ENCODE results near the gene POLR3GL. TPM values are rescaled to one million over a fixed set of nuclear protein-coding genes. Genes with fewer than 3 reads are reported as not detected.
A peak's percentile ranks its signal among the peaks of the same experiment; 100 is the strongest.

Gene POLR3GL
- total RNA-seq, 6 donors from 2014 or later, result 18.7 to 25.7 (median 22.5) TPM

- H3K4me3 ChIP-seq, result peak overlapping the region; percentile 26 to 83 (median 70)
- TF ChIP-seq POLR2AphosphoS5 (IDR thresholded peaks at IDR 0.05) (peak; percentile 76 to 90), EP300 (IDR thresholded peaks at IDR 0.05) (peak in 2 of 4 donors; percentile 96 to 97), CTCF (IDR thresholded peaks at IDR 0.05) (no peak), POLR2A (IDR thresholded peaks at IDR 0.05) (no peak)
- peaks cover 36 to 49% (median 42%) of the 10 kb centered on the region in 4 donors for H3K4me1 ChIP-seq
- H3K27me3 ChIP-seq, result no peaks in the 10 kb centered on the region
- H3K27ac ChIP-seq, result peak overlapping the region; percentile 93 to 96 (median 96)
- DNase-seq (peak; percentile 44 to 67), ATAC-seq (ENCODE audit: low FRiP score in 2 of 2) (peak; percentile 32 to 67)
- H3K36me3 ChIP-seq, result peaks cover 26 to 38% (median 32%) of the 10 kb centered on the region in 4 donors
- no peaks in the 10 kb centered on the region for H3K9me3 ChIP-seq
- WGBS, 2 donors, result 4 to 5% methylated on average over 12 of the region's 12 CpGs
Measured at GRCh38 chr1:145997016-145997717, 32.7 kb downstream of the POLR3GL start.

GRCh38 chr1:145997718-145998023 lies 33.2 kb downstream of the POLR3GL start:
- ATAC-seq (ENCODE audit: low FRiP score in 2 of 2), result no peak
- peak in 1 of 2 donors; percentile 22 for DNase-seq
- no peaks in the 10 kb centered on the region for H3K27me3 ChIP-seq
- no peaks in the 10 kb centered on the region for H3K9me3 ChIP-seq
- H3K27ac ChIP-seq, result peak overlapping the region; percentile 93 to 96 (median 96)
- peak in 1 of 6 experiments; percentile 9 for TF ChIP-seq CTCF (IDR thresholded peaks at IDR 0.05)
- no peak for TF ChIP-seq POLR2A (IDR thresholded peaks at IDR 0.05)
- H3K36me3 ChIP-seq, result peaks cover 23 to 33% (median 29%) of the 10 kb centered on the region in 4 donors
- H3K4me1 ChIP-seq, result peaks cover 31 to 46% (median 39%) of the 10 kb centered on the region in 4 donors
- 2 to 5% methylated on average over 3 of the region's 3 CpGs for WGBS, 2 donors
- peak overlapping the region; percentile 26 to 83 (median 70) for H3K4me3 ChIP-seq

DNA sequence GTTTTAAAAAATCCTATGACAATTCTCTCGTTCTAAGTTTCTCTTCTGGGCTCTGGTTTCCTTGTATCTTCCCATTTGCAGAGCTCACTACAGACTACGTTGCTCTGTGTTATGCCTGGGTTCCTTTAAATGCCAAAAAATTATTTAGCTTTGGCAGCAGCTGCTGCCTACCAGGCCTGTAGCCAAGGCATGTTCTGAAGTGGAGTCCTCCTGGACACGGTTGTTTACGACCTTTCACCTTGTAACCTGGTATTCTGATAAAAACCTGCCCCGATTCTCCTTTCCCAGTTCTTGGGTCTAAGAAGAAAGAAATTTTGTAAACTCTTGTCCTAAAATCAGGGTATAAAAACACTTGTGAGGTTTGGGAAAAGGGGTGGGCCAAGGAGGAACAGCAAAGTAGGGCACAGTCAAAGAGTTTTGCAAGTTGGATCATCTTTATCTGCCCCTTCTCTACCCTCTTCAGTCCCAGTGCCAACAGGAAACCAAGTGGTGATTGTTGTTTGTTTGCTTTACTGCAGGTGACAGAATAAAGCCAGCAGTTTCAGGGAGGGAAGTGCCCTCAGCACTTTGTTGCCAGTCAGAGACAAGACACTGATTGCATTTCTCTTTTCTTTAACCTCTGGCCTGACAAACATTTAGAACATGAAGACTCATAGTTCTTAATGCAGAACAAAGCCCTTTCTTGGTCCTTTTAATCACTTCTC lies 35.0 kb downstream of the POLR3GL start:
- DNase-seq (peak in 1 of 2 donors; percentile 53), ATAC-seq (ENCODE audit: low FRiP score in 2 of 2) (no peak)
- Histone ChIP-seq H3K36me3 (peaks cover 5 to 14% (median 11%) of the 10 kb centered on the region in 4 donors), H3K4me3 (peak overlapping the region in 1 of 4 donors; percentile 83), H3K27ac (peak overlapping the region; percentile 93 to 96 (median 96)), H3K27me3 (no peaks in the 10 kb centered on the region), H3K4me1 (peaks cover 30 to 41% (median 33%) of the 10 kb centered on the region in 4 donors), H3K9me3 (no peaks in the 10 kb centered on the region)
- WGBS, 2 donors, result 23 to 35% methylated on average over 5 of the region's 5 CpGs
- TF ChIP-seq CTCF (IDR thresholded peaks at IDR 0.05) (no peak), POLR2AphosphoS5 (IDR thresholded peaks at IDR 0.05) (peak; percentile 59 to 71), EP300 (IDR thresholded peaks at IDR 0.05) (peak in 2 of 4 donors; percentile 19 to 60), POLR2A (IDR thresholded peaks at IDR 0.05) (peak in 1 of 4 donors; percentile 75)

DNA sequence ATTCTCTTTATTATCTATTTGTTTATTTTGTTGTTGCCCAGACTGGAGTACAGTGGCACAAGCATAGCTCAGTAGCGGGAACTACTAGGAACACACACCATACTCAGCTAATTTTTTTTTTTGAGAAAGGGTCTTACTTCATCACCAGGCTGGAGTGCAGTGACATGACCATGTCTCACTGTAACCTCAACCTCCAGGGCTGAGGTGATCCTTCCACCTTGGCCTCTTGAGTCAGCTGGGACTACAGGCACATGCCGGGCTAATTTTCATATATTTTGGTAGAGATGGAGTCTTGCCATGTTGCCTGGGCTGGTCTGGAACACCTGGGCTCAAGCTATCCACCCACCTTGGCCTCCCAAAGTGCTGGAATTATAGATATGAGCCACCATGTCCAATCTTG lies 37.2 kb downstream of the POLR3GL start:
- DNase-seq (no peak), ATAC-seq (ENCODE audit: low FRiP score in 2 of 2) (no peak)
- H3K27me3 ChIP-seq, result no peaks in the 10 kb centered on the region
- H3K36me3 ChIP-seq, result no peaks in the 10 kb centered on the region
- no peaks in the 10 kb centered on the region for H3K9me3 ChIP-seq
- WGBS, 2 donors, result 91 to 94% methylated on average over 2 of the region's 2 CpGs
- H3K27ac ChIP-seq, result peak overlapping the region; percentile 61 to 78 (median 72)
- no peak for TF ChIP-seq EP300 (IDR thresholded peaks at IDR 0.05)
- TF ChIP-seq POLR2A (IDR thresholded peaks at IDR 0.05), result no peak
- TF ChIP-seq CTCF (IDR thresholded peaks at IDR 0.05), result no peak
- TF ChIP-seq POLR2AphosphoS5 (IDR thresholded peaks at IDR 0.05), result no peak
- H3K4me3 ChIP-seq, result no peak overlapping the region
- peaks cover 43 to 61% (median 51%) of the 10 kb centered on the region in 4 donors for H3K4me1 ChIP-seq

All from upper lobe of left lung (tissue), 6 donors.